ENCODE measurements around the gene SERINC5.
A peak's percentile ranks its signal among the peaks of the same experiment; 100 is the strongest.

Gene SERINC5

GRCh38 chr5:80254767-80255430 is 949 bp downstream of the SERINC5 start:
- DNase-seq (ENCODE audit: low spot score), result peak; percentile 48

- DNase-seq (ENCODE audit: low spot score), result no peak
Observed at GRCh38 chr5:80251636-80252035, 4.2 kb downstream of the SERINC5 start.

- no peak for DNase-seq (ENCODE audit: low spot score)
Observed at GRCh38 chr5:80250801-80251200, 5.0 kb downstream of the SERINC5 start.

- DNase-seq (ENCODE audit: low spot score), result no peak
Observed at GRCh38 chr5:80249901-80250300, 5.9 kb downstream of the SERINC5 start.

- DNase-seq (ENCODE audit: low spot score), result no peak
Observed at GRCh38 chr5:80248378-80248777, 7.5 kb downstream of the SERINC5 start.

GRCh38 chr5:80246995-80247729 is 8.7 kb downstream of the SERINC5 start:
- peak; percentile 54 for DNase-seq (ENCODE audit: low spot score)

GRCh38 chr5:80246001-80246758 is 9.7 kb downstream of the SERINC5 start:
- DNase-seq (ENCODE audit: low spot score), result no peak

GRCh38 chr5:80243567-80243966 is 12.3 kb downstream of the SERINC5 start:
- DNase-seq (ENCODE audit: low spot score), result no peak

- no peak for DNase-seq (ENCODE audit: low spot score)
Observed at GRCh38 chr5:80242849-80243248, 13.0 kb downstream of the SERINC5 start.

- DNase-seq (ENCODE audit: low spot score), result no peak
Observed at GRCh38 chr5:80240368-80240986, 15.4 kb downstream of the SERINC5 start.

- DNase-seq (ENCODE audit: low spot score), result no peak
Observed at GRCh38 chr5:80239680-80240367, 16.0 kb downstream of the SERINC5 start.

GRCh38 chr5:80238778-80239679 is 16.8 kb downstream of the SERINC5 start:
- DNase-seq (ENCODE audit: low spot score), result peak; percentile 74

GRCh38 chr5:80238097-80238496 is 17.8 kb downstream of the SERINC5 start:
- DNase-seq (ENCODE audit: low spot score), result no peak

GRCh38 chr5:80237243-80237642 is 18.6 kb downstream of the SERINC5 start:
- DNase-seq (ENCODE audit: low spot score), result no peak

GRCh38 chr5:80234116-80234948 is 21.5 kb downstream of the SERINC5 start:
- DNase-seq (ENCODE audit: low spot score), result no peak

- no peak for DNase-seq (ENCODE audit: low spot score)
Observed at GRCh38 chr5:80231693-80232092, 24.2 kb downstream of the SERINC5 start.

GRCh38 chr5:80231243-80231642 is 24.6 kb downstream of the SERINC5 start:
- DNase-seq (ENCODE audit: low spot score), result no peak

- no peak for DNase-seq (ENCODE audit: low spot score)
Observed at GRCh38 chr5:80230269-80230992, 25.4 kb downstream of the SERINC5 start.

- no peak for DNase-seq (ENCODE audit: low spot score)
Observed at GRCh38 chr5:80229902-80230255, 26.0 kb downstream of the SERINC5 start.

Data from hematopoietic multipotent progenitor cell treated with erythropoietin and hydrocortisone succinate and interleukin-3 and kit ligand, for 17 days (in vitro differentiated cells).